T-helper 2 cell (primary cell): ENCODE data around the gene FASTK.
"Not testable (repeated sequence)": the region's sequence is repeated elsewhere in the genome, so short reads cannot be mapped to it uniquely, and the experiment has no call there.

Experiments used
- DNase-seq, 5 experiments: peaks; one replicate each; pipeline versions ENCODE4 v3.0.0 to v3.0.0-alpha.2; 2012 to 2022

FASTK gene

DNA sequence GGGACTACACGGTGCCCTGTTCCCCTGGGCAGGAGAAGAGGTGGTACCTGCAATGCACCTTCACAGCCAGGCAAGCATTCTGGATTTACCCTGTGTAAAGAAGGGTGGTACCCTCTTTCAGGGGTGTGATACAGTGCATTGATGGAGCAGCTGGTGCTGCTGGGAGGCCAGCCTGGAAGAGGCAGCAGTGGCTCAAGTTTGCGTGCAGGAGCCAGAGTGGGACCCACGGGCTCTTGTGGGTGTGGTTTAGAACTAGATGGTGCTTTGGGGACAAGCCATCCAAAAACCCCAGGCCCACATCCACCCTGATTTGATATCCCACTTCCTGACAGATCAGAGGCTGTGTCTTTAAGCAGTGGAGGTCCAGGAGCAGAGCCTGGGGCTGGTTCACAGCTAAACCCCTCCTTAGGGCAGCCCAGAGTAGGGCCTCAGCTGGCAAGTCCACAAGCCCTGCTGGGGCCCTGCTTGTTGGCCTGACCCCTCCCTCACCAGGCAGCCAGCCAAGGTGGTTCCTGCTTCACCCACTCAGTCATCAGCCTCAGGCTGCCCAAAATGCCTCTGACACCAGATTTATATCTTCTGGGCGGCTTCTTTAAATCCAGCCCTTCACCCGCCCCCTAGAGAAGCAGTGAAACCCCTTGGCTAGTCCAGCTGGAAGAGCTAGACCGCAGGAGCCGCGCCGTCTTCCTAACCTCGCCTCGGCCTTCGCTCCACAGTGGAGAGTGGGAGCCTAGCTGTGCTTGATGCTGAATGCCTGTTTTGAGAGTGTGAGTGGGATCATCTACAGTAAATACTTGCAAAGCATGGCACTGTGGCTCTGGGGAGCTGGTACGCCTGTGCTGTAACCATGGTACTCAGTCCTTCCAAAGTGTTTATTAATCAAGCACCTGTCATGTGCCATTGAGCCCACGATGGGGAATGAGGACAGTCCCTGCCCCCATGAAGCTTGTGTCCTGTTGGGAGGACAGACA, 33.7 kb downstream of the FASTK start:
- DNase-seq = no peak

DNA sequence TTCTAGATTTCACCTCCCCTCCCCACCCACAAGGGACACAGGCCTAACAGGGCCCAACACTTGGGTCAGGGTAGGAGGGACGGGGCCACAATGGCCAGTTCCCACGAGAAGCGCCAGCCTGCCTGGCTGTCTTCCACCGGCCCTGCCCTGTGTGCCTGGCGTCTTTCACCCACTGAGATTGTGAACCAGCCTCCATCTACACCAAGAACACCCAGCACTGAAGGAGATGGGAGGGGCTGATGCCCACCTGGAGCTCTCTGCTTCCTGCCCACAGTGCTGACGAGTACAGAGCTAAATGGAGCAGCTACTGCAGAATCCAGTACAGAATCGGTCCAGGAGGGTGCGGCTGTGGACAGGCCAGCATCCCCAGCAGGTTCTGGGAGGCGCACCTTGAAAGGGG, 34.6 kb downstream of the FASTK start:
- no peak for DNase-seq

DNA sequence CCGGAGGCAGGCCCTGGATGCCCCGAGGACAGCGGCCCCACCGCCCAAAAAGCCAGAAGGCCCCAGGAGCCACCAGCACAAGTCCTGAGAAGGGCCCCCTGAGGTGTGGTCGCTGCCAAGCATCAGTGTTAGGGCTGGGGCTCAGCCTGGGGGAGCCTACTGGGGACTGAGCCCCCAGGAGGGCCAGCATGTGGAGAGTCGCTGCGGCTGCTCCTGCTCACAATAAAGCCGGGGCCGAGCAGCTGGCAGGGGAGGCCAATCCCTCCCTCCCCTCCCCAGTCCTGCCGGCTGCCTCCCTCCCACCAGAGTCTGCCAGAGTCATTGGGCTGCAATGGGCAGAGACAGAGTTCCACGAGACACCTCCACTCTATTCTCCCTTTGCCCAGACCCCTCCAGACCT, 35.3 kb downstream of the FASTK start:
- DNase-seq = no peak

DNA sequence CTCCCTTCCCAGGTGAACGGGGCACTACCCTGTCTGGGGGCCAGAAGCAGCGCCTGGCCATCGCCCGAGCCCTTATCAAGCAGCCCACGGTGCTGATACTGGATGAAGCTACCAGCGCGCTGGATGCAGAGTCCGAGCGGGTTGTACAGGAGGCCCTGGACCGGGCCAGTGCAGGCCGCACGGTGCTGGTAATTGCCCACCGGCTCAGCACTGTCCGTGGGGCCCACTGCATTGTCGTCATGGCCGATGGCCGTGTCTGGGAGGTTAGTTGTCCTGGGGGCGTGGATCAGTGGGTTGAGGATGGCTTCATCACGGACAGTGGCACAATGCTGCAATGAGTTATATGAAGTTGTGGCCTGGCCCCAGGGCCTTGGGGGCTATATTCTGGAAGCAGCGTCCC, 36.6 kb downstream of the FASTK start:
- no peak for DNase-seq

DNA sequence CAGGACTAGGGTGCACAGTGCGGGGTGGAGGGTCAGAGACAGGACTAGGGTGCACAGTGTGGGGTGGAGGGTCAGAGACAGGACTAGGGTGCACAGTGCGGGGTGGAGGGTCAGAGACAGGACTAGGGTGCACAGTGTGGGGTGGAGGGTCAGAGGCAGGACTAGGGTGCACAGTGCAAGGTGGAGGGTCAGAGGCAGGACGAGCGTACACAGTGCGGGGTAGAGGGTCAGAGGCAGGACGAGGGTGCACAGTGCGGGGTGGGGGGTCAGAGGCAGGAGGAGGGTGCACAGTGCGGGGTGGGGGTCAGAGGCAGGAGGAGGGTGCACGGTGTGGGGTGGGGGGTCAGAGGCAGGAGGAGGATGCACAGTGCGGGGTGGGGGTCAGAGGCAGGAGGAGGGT, 37.2 kb downstream of the FASTK start:
- DNase-seq = not testable (repeated sequence)

DNA sequence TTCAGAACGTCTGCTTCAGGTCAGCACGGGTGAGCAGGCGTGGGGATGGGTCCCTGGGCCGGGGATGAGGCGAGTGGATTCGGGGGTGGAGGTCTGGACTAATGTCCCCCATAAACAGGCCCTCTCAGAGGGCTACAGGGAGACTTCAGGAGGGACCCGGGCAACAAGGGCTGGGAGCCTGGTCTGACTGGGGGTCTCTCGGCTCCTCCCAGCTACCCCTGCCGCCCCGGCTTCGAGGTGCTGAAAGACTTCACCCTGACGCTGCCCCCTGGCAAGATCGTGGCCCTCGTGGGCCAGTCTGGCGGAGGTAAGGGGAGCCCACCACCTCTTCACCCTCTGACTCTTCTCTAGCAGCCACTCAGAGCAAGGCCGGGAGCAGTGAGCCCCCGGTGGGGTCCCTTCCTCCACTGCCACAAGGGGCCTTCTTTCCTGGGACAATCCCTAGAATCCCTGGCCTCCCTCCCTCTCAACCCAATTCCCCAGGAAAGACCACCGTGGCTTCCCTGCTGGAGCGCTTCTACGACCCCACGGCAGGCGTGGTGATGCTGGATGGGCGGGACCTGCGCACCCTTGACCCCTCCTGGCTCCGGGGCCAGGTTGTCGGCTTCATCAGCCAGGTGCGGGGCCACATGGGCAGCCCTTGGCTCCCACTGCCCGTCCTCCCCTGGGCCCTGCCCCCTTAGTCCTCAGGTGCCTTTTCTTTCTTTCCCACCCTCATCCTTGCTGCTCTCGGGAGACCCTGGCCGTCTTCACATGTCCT, 39.8 kb downstream of the FASTK start:
- no peak for DNase-seq

DNA sequence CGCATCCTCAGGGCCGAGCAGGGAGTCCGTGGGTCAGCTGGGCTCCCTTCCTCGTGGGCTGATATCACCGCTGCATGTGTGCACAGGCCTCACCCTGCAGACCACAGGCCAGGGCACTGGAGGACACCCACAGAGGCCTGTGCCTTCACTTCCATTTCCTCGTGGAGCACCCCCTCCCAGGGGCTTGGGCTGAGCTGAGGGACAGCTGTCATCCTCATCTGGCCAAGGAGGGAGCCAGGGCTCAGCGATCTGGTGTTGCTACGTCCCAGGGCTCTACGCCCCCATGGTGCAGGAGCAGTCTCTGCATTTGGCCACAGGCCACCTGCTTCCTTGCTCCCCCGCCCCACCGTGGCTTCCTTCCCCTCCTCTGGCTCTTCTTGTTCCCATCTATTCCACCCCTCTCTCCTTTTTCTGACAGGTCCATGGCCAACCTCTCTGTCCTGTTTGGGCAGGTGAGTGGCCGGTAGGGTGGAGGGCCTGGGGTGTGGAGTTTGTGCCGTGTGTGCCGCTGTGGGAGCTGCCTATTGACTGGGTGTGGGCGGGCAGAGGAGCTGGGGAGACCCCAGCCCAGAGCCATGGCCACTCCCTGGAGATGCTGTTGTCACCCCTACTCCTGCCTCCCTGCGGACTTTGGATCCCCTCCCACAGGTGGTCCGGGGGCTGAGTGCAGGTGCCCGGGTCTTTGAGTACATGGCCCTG, 40.6 kb downstream of the FASTK start:
- DNase-seq = no peak

DNA sequence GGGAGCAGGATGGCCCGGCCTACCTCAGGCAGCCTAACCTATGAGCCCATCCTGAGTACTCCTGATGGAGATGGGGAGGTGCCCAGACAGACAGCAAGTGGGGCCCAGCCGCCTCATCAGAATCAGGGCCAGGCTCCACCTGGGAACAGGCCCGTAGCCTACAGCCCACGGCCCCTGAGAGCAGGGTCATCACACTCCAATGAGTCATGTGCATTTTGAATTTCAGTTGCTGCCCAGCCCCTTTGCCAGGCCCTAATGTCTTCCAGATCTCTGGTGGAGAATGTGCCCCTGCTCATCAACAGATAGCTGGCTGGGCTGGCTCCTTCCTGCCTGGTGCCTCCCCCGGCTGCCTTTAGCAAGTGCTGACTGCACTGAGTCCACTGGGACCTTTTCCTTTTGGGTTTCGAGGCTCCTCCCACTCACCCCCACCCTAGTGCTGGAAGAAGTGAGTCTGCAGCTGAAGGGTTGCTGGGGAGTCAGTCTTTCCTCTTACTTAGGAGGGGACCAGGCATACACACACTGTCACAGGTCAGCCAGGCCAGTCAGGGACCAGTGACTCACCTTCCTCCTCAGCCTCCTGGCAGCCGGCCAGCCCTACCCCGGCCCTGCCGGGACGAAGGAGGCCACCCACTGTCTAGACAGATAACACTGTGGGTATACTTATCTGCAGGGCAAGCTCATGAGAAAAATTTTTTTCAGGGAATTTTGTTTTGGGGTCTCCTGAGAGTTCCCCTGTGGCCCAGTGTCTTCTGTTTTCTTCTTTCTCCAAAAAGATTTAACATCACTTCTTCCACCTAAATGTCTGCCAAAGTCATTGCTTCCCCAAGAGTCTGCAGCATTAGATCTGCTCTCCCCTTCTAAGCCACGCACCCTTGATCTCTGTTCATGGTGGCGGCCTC, 41.4 kb downstream of the FASTK start:
- DNase-seq = peak in 2 of 5 experiments; percentile 30 to 58

DNA sequence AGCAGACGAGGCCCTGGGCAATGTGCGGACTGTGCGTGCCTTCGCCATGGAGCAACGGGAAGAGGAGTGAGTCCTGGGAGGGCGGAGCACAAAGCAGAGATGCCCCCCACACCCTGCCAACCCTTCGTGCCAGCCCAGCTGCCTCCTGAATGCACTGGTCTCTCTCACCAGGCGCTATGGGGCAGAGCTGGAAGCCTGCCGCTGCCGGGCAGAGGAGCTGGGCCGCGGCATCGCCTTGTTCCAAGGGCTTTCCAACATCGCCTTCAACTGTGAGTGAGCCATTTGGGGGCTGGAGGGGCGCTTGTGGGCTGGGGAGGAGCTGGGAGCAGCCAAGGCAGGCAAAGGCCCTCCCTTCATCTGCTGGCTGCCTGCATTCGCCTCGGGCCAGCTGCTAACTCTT, 44.7 kb downstream of the FASTK start:
- DNase-seq = no peak

DNA sequence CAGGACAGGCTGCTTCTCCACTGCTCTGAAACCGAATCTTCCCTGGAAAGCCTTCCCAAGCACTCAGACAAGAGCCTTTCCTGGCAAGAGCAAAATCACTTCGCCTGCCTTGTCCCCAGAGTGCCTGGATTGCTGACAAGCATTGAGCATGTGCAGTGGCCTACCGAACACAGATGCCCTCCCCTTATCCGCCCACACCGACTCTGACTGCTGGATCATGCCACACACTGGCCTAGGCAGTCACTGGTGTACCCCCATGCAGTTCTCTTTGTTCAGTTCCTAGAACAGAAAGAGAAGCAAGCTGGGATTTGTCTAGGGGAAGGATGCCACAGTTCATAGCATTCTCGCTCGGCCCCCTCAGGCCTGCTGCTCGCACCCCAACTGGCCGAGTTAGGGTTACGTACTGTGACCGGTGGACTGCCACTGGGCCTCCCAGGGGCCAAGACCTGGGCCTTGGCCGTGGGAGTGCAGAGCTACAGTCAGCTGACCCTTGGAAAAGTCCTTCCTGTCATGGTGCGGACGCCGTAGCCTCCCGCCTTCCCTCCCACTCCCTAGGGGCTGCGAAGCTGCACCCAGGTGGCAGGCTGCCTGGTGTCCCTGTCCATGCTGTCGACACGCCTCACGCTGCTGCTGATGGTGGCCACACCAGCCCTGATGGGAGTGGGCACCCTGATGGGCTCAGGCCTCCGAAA, 45.4 kb downstream of the FASTK start:
- DNase-seq = no peak

DNA sequence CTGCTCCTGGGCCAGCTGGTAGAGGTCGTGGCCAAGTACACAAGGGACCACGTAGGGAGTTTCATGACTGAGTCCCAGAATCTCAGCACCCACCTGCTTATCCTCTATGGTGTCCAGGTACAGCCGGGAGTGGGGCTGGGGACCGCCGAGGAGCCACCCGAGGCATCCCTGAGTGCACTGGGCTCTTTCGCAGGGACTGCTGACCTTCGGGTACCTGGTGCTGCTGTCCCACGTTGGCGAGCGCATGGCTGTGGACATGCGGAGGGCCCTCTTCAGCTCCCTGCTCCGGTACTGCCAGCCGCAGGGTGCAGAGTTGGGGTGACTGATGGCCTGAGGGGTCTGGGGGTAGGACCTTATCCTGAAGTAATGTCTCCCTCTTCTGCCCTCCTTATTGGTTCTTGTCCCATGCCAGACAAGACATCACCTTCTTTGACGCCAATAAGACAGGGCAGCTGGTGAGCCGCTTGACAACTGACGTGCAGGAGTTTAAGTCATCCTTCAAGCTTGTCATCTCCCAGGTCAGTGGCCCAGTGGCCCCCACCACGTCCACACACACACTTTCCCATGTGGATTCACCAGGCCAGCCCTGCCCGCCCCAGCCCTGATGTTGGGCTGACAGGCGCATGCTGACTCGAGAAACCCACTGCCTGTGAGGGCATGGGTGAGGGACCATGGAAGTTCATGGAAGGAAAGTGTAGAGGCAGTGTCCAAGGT, 46.1 kb downstream of the FASTK start:
- no peak for DNase-seq

DNA sequence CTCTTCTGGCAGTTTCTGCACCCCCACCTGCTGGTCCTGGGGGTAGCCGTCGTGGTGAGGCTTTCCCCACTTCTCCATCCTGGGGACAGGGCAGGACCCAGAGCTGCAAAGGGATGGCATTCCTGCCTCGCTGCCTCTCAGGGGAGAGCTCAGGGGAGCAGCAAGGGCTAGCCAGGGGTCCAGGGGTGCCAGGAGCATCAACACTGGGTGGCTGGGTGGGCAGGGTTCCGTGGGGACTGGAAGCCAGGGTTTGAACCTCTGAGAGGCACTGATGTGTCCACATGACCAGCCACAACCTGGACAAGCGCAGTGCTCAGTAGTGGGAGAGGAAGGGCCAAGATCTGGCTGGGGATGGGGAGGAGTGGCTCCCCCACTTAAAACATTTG, 46.8 kb downstream of the FASTK start:
- no peak for DNase-seq

DNA sequence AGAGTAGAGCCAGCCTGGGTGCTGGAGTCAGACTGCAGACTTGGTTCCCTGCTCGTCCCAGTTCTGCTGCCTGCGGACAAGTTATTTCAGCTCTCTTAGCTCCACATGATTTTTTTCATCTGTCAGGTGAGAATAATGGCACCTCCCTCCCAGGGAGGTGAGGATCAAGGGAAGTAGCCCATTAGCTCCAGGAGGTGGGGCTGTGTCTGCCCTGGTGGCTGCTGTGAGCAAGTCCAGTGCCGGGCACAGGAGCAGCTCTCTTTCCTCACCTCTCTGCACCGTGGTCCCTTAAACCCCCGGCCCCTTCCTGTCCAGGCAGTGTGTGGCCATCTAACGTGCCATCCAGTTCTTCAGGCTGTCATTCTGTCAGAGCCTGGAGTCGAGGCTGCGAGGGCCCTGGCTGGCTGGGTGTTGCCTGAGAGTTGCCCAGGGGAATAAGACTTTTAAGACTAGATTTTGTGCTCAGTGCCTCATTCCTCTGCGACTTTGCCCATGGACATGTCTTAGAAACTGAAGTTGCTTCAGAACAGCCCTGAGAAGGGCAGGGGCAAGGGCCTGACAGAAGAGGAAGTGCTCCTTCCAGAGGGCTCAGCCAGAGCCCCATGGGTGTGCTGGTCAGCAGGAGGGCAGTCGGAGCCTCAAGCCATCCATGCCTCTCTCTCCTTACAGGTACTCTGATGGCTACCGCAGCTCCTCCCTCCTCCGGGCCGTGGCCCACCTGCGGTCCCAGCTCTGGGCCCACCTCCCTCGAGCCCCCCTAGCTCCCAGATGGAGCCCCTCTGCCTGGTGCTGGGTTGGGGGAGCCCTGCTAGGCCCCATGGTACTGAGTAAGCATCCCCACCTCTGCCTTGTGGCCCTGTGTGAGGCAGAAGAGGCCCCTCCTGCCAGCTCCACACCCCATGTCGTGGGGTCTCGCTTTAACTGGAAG, 47.4 kb downstream of the FASTK start:
- no peak for DNase-seq

DNA sequence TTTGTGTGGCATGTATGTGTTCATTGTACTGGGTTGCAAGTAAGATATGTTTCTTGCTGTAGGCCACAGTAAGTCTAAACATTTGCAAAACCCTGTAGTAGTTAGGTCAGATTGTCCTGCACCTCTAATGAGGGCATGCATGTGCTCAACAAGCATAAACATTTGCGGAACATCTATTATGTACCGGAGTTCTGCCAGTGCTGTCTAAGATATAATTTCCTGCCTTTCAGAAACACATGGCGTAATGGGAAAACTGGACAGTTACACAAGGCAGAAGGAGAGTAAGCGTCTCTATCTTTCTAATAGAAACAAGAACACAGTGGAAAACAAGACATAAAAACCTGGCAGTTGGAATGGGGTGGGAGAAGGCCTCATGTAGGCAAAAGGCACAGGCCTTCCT, 49.6 kb downstream of the FASTK start:
- no peak for DNase-seq

DNA sequence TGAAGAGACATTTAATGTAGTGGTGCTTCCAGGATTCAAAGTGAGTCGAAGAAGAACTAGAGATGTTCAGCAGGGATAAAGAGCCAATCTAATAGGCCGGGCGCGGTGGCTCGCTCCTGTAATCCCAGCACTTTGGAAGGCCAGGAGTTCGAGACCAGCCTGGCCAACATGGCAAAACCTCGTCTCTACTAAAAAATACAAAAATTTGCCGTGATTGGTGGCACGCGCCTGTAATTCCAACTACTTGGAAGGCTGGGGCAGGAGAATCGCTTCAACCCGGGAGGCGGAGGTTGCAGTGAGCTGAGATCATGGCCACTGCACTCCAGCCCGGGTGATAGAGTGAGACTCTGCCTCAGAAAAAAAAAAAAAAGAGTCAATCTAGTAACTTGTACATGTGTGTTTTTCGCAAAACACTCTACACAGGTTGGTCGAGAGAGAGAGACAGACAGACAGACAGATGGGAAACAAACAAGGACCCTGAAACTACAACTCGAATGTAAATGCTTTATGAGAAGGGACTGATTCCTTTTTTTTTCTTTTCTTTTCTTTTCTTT, 51.6 kb downstream of the FASTK start:
- DNase-seq = no peak

DNA sequence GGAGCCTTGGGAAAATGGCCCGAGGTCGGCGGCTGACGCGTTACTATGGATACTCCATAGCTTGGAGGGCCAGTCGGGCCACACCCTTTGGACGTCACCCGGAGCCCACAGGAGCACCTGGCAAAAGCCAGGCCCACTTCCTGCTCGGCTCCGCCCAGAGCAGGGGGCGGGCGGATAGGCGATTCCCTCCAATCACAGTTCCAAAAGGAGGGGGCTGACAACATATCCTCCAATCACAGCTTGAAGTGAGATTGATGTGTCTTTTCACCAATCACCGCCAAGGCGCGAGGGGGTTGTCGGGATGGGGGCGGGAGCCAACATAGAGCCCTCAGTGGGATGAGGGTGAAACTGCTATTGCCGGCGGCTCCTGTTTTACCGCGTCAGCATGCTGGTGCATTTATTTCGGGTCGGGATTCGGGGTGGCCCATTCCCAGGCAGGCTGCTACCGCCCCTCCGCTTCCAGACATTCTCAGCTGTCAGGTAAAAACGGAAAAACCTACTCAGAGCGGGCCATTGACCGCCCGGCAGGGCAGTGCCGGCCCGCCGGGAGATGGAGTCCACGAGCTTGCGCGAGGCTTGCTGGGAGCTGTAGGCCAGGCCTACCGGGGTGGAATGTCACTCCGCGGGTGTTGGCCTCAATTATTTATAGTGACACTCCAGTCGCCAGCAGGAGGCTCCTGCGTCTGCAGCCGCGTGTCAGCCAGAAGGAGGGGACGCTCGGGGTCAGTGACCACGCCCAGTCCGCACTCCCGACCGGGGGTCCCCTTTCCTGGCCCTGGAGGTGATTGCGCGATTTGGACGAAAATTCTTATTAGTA, 52.3 kb downstream of the FASTK start, which contains the start of gene ABCB8:
Gene ABCB8, plus strand, starts transcription at position 320 of the 817 bp plus-strand sequence. Its CDS starts 66 bp downstream, at position 386.
- DNase-seq = peak; percentile 83 to 99 (median 97)

DNA sequence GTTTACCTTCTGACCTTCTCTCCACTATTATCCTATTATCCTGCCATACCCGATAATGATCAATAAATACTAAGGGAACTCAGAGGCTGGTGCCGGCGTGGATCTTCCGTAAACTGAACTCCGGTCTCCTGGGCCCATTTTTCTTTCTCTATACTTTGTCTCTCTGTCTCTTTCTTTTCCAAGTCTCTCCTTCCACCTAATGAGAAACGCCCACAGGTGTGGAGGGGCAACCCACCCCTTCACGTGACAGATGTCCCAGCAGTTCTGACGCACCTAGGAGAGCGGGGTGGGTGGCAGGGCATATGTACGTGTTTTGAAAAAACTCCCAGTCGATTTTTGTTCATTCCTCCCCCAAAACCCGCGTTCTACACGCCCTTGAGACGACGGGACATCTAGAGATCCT, 52.9 kb downstream of the FASTK start:
- not testable (repeated sequence) for DNase-seq
